Hypothalamus (tissue), 51 donors: ENCODE results near the gene HMGCLL1.

Experiments
- DNase-seq, 51 donors: peaks; one replicate each; lab custom pipeline; 2025; lab: John Stamatoyannopoulos, UW

Gene HMGCLL1

GRCh38 chr6:55578537-55579363, at the start of gene HMGCLL1:
Gene HMGCLL1, minus strand, starts transcription at chr6:55579192. Its CDS starts 137 bp downstream, at chr6:55579055.
- DNase-seq, result peak in 47 of 51 donors; percentile 8 to 90 (median 53)

DNA sequence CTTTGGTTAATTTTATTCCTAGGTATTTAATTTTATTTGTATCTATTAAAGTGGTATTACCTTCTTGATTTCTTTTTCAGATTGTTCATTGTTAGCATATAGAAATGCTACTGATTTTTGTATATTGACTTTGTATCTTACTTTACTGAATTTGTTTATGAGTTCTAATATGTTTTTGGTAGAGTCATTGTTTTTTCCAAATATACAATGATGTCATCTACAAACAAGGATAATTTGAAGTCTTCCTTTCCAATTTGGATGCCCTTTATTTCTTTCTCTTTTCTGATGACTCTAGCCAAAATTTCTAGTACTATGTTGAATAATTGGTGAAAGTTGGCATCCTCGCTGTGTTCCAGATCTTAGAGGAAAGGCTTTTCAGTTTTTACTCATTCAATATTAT, 43.0 kb upstream of the HMGCLL1 start:
- no peak for DNase-seq

GRCh38 chr6:55621244-55621643, 42.3 kb upstream of the HMGCLL1 start:
- no peak for DNase-seq

GRCh38 chr6:55617272-55617671, 38.3 kb upstream of the HMGCLL1 start:
- peak in 1 of 51 donors; percentile 1 for DNase-seq

DNA sequence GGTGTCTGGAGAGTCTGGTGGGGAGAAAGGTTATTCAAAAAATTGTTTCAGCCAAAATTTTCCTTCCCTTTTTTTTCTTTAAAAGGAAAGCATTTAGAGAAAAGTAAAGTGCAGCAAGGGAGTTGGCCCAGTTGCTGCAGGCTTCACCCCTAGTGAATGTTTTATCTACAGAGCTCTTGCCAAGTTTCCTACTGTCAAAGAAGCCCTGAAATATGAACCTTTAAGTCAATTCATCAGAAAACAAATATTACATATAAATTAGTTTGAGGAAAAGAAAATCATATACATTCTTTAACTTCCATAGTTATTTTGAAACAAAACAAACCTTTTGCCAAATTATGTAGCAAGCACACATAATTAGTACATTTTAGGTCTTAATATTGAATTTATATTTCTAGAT, 25.0 kb upstream of the HMGCLL1 start:
- no peak for DNase-seq

GRCh38 chr6:55601120-55601519, 22.1 kb upstream of the HMGCLL1 start:
- DNase-seq, result no peak

- no peak for DNase-seq
Measured at GRCh38 chr6:55594442-55594841, 15.4 kb upstream of the HMGCLL1 start.

- no peak for DNase-seq
Measured at GRCh38 chr6:55584654-55585354, 5.8 kb upstream of the HMGCLL1 start.

GRCh38 chr6:55576811-55577210, 2.2 kb downstream of the HMGCLL1 start:
- no peak for DNase-seq

DNA sequence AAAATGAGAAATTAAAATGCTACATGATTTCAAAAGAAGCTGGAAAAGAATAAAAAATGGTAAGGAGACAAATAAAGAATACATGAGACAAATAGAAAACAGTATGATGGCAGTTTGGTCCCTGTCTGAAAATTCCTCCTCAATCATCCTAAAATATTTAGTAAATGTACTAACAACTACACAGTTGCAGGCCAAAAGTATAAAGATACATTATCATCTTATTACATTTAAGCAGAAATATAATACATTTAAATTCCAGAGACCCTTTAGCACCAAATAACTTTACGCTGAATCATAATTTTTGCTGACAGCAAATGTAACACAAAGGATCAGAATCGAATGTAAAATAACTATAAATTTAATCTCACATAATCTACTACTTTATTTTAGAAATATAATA, 4.4 kb downstream of the HMGCLL1 start:
- no peak for DNase-seq

DNA sequence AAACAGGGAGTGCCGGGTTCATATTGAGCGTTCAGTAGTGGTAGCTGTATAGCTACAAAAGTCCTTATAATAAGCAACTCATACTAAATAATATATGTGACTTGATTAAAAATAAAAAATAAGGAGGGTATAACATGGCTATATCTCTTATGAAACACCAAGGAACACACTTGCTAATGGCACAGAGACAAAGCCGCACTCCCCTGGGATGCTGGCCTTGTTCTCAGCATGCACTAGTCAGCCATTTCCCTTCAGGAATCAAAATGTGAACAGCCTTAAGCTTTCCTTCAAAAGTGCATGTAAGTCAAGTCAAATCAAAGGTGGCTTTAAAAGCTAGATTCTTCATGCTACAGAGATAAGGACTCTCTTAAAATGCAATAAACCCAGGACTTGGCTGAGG, 9.4 kb downstream of the HMGCLL1 start:
- no peak for DNase-seq

DNA sequence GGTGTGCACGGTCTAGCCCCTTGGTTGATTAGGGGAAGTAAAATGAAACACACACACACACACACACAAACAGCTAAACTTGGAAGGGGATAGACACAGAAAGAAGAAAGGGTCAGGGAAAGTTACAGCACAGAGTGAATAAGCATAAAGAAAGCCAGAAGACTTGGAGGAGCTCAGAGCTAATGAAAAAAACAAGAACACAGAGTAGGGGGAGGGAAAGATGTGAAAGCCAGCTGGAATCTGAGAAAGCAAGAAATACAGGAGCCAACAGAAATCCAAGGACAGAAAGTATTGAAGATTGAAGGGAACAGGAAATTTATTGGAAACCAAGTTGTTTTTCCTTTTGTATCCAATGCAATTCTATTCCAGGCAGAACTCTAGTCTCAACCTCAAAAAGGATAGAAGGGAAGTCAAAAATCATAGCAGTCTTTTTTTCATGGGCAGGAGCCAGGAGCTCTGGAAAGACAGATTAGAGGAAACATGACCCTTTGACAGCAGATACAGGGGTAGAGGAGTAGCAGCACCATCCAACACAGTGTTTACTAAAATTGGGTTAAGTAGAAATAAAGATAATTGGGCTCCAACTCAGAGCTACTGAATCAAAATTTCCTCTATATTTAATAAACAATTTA, 10.1 kb downstream of the HMGCLL1 start:
- DNase-seq, result peak in 3 of 51 donors; percentile 7 to 48 (median 32)

DNA sequence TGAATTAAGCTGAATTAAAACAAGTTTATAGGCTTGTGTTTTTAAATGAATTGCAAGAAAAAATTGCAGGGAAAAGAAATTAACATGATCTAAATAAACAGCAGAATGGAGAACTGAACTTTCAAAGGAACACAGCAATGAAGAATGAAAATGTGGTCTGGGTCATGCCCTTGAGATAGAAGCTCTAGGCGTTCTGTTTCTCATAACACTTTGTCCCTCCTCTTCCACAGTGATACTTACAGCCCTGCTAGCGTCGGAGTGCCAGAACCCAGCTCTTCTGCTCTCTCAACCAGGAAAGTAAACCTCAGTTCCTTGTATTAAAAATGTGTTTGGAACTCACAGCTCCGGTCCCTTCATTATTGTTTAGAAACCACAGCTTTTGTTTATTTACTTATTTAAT, 11.4 kb downstream of the HMGCLL1 start:
- DNase-seq, result no peak

DNA sequence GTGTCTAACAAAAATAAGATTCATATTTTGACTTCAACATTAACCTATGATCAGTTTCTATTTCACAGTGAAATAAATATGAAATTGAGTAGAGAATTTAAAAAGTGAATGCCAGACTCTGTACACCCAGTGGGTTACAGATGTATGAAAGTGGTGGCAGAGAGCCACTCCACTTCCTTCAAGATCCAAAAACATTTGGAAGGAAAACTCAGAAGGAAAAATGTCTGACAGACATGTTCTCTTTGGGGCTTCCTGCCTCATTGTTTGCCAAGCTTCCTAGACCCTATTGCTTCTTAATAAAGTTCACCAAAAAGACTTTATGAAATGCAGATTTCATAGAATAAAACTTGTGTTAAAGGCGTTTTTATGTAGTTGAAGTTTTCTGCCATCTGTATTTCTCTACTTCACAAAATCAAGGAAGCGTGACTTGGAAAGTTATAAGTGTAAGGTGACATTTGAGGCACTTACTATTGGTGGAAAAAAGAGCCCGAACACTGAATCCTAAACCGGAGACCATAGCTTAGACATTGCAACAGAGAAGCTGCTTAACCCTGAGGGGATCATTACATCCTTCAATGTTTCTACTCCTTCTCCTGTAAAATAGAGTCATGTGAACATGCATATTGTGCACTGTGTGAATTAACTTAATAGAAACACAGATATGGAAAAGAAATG, 12.8 kb downstream of the HMGCLL1 start:
- DNase-seq, result no peak

- no peak for DNase-seq
Measured at GRCh38 chr6:55562318-55562717, 16.7 kb downstream of the HMGCLL1 start.

DNA sequence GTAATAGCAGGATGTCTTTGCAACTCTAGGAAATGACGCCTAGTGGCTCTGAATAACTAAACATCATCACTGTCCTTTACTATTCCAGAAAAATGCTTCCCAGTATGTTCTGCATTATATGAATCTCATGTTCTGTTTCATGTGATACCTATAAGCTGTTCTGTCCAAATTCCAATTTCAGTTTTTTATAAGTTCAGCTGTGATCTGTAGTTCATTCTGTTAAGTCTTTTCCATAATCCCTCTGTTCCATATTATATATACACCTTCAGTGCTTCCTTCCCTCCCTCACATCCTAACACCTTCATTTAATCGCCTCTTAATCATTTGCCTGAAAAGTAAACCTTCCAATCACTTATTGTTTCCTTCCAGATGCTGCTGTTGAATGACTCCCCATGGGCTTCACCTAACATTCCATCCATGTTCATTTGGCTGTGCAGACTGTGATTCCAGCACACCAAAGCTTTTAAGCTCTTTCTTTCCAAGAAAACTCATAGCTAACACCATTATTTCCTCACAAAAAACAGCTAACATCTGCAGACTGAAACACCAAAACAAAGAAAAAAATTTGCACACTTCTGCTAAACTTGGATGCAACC, 18.6 kb downstream of the HMGCLL1 start:
- DNase-seq, result no peak

GRCh38 chr6:55557146-55557545, 21.8 kb downstream of the HMGCLL1 start:
- DNase-seq, result peak in 15 of 51 donors; percentile 1 to 37 (median 7)

DNA sequence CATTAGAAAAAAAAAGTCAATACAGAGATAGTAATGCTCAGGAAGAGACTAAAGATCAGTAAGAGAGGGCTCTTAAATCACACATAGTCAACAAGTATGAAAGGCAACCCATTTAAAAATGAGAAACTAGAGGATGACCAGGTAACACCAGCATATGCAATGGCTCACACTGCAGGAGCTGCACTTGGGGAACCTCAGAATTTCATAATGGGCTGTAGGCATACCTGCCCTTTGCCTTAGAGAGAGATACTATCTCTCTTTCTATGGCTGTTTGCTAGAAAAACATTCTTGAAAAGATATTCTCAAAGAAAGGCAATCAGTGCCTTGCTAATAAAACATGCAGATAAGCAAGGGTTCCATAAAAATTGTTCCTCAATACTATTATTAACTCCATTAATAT, 33.2 kb downstream of the HMGCLL1 start:
- DNase-seq, result no peak

GRCh38 chr6:55543633-55544309, 35.2 kb downstream of the HMGCLL1 start:
- no peak for DNase-seq

DNA sequence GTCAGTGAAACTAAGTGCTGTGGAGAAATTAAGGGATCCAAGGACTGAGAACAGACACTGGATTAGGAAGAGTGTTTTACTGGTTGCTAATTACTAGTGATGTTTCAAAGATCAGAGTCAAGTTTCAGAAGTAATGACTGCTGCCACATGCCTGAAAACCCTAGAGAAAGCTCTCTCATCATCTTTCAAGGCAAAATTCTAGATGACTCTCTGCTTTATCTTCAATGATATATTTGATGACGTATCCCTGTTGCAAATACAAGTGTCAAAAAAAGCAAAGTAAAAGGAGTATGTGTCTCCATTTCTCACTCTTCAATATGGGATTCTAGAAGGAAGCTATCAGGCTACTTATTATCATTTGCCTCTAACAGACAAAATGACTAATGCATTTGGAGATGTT, 38.0 kb downstream of the HMGCLL1 start:
- DNase-seq, result no peak
